GM18858 (cell line): ENCODE data around the gene SWI5.

ENCODE experiments used
- ATAC-seq: cut with Tn5 transposase; IDR thresholded peaks from one replicate; pipeline ENCODE4 v1.9.1; 2021; ENCODE audit not compliant: unreplicated experiment

SWI5 gene

DNA sequence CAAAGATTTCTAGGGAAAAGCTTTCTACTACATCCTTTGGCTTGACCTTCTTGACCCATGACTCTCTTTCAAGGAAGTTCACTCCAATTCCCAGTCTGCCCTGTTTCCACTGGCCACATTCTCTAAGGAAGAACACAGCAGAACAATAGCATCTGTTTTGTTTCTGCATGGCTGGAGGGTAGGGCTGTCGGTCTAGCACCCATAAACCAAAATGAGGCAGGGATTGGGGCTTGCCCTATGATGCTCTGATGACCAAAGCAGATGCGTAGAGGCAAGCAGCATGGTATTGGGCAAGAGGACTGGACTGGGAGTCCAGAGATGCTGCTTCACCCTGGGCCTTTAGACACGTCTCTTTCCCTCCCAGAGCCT lies 24.4 kb upstream of the SWI5 start:
- no peak for ATAC-seq

DNA sequence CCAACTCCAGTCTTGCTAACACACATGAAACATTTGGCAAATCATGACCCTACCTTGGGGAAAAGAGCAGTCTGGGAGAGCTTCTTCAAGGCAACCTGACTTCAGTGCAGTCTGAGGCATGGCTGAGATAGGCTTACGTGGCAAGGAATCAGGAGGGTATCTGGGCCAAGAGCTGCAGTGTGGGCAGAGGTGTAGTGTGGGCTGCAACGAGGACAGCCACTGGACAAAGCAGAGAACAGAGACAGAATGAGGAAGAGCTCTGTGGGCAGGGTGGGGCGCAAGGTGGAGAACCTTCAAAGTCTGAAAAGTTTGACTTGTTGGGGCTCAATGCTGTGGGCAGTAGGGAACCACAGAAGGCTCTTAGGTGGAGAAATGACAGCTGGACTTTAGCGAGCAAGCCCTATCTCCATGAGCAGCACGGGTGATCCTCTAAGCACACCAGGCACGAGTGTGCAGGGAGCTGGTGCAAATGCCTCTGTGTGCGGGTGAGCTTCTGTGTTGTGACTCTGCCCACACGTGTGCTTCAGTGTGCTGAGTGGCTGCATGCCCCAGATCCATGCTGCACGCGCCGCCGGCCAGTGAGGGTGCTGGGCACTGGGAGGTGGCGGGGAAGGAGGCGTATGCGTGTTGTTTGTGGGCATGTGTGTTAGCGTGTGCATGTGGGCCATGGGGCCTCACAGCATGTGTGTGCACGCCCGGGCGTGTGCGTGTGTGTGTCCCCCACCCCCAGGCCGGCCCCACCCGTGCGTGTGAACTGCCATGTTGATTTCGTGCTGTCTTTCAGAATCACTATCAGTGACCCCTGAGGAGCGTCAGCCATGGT lies 23.5 kb upstream of the SWI5 start:
- no peak for ATAC-seq

DNA sequence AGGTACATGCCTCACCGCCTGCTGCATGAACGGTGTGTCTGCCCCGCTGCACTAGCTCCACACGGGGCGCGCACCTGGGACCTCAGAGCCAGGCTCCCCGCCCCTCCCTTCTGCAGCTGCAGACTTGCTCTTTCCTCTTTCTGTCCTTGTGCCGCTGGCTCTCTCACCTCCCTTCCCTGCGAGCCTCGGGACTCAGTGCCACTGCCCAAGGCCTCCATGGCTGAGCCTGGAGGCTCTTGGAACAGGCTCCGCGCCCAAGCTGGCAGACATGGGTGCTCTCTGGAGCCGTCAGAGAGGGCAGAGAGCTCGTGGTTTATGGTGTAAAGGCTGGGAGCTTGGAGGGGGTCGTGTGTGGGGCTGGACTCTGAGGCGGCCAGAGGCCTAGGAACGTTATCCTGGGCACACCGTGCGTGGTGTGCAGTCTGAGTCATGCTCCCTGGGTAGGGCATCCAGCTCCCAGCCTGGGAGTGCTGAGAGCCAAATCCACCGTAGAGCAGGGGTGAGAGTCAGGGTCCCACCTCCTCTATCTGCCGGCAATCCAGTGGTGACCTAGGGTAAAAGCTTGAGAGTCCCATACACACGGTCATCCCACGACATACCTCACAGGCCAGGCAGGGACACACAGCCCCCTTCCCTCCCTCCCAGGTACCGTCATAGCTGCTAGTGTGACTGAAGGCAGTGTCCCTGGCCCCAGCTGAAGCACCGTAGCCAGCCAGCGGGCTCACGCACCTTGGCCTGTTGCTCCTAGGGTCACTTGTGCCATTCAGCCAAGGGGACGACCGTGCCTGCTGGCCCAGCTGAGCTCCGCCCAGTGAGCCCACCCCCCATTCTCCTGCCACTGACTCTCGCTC lies 22.7 kb upstream of the SWI5 start:
- ATAC-seq, result no peak

DNA sequence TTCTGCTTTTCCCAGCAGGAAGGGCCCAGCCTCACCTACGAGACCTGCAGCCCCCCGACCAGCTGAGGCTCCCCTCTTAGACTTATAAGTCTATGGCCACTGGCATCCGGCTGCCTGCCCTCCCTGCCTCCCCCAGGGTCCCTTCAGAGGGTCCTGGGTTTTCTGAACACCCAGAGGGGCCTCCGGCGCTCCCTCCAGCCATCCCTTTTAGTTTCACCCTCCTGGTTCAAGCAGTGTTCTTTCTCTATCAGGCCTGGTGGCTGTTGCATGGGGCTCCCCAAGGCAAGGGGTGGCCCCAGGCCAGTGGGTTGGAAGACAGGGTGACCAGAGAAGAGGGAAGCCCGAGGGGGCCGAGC lies 22.1 kb upstream of the SWI5 start:
- ATAC-seq, result no peak

DNA sequence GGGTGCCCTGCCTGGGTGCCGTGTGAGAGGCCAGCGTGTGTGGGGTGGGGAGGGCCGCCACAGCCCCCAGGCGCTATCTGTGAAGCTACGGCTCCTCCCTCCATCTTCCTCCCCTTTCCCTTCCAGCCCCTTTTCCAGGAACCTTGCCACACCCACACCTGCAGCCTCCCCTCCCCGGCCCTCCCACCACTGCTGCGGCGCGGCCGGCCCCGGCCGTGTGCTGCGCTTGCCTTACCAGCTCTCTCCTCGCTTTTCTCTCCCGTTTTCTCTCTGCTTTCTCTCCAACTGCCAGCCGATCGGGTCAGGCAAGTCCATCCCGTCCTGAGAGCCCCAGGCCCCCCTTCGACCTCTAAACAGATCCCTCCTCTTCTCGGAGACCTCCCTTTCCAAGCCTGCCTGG lies 21.7 kb upstream of the SWI5 start:
- no peak for ATAC-seq

DNA sequence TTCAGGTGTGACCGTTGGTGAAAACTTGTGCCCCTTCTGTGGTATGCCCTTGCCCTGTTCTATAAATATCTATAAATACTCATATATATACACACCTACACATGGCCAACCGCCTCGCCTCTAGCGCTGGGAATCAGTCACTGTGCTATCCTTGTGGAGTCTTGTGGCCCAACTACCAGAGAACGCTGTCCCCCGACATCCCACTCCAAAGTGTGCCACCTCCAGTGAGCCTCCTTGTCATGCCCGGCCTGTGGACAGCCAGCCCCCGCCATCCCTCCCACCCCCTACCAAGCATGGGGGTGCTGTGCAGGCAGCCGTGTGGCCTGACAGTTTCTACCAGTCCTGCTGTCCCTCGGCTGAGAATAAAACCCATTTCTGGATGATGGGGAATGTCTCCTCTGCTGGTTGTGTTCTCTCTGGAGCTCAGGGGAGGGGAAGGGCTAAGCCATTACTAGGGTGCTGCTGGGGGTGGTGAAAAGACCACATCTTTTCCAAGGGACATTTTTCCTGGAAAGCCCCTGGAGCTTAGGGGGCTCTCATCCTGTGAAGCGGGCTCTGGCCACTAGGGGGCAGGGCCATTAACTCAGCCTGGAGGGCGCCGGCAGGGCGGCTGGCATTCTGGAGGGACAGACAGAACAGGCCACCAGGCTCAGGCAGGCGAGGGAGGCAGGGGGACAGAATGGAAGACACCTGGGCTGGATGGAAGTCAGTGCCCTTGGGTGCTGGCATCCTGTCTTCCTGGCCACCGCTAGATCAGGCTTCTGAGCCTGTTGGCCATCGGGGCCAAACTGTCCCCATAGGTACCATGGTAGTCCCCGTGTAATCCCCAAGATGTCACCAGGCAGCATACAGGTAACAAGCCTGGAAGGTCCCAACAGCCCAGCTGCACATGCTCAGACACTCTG lies 21.0 kb upstream of the SWI5 start:
- ATAC-seq, result no peak

DNA sequence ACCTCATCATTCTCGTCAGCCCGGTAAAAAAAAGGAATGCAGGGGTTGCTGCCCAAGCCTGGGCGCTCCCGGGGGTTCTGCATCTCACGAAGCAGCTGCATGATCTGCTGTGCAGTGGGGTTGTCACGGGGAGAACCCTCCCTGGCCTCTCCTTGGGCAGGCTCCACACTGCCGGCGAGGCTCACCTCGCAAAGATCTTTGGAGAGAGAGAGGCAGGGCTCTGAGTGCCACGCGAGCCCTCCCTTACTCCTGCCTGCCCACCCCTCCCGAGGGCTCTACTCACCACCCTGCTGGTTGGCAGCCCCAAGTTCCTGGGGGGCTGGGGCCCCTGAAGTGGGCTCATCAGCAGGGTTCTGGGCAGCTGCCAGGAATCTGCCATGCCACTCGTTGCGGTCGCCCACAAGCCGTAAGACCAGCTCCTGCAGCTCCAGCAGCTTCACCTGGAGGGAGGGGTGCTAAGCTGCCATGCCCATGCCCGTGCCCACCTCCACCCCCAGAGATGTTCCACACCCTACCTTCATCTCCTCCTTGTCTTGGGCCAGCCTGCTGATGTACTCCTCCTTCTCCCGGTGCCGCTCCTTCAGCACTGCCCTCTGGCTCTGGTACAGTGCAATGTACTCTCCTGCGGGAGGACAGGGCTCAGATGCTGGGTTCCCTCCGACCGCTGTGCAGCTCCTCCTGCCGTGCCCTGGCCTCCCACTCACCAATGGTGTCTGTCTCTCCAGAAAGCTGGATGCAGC lies 18.8 kb upstream of the SWI5 start:
- ATAC-seq, result no peak

DNA sequence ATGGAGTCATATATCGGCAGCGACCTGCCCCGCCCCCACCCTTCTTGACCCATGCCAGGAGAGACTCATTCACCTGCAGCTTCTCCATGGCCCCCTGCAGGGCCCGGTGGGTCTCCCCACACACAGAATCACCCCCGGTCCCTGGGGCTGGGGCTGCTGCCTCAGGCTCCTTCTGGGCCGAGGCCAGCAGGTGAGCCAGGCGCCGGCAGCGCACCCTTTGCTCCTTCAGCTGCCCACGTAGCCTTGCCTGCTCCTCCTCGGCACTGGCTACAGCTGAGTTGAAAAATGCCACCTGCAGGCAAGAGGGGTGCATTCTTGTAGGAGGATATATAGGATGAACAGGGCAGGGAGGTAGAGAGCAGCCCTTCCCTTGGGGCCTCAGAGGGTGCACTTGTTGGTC lies 18.2 kb upstream of the SWI5 start:
- no peak for ATAC-seq

DNA sequence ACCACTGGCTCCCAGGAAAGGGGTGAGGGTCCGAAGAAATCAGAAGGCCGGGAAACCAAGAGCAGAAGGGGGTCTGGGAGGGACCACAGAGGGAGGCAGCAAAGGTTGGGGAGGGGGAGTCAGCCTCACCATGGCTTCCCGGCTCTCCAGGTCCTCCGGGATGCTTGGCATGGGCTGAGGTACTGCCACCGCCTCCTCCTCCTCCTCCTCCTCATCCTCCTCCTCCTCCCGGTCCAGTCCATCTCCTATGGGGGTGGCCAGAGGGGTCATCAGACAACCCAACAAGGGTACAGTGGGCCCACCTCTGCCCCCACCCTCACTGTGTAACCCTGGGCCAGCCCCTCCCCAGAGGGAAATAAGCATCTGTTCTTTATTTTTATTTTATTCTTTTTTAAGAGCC lies 17.8 kb upstream of the SWI5 start:
- no peak for ATAC-seq

DNA sequence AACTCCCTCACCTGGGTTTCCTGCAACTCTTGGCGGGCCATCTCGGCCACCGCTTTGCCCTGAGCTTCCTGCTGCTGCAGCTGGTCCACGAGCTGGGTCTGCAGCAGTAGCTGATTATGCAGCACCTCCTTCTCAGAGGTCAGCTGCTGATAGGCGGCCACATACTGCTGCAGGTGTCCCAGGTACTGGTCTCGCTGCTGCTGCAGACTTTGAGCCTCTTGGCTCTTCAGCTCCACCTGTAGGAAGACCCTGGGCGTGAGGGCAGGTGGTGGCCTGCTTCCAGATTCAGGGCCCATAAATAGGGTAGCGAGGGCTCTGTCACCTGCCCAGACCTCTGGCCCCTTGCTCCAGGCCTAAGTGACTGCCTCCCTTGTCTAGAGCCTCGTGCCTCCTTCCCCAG lies 16.9 kb upstream of the SWI5 start:
- no peak for ATAC-seq

DNA sequence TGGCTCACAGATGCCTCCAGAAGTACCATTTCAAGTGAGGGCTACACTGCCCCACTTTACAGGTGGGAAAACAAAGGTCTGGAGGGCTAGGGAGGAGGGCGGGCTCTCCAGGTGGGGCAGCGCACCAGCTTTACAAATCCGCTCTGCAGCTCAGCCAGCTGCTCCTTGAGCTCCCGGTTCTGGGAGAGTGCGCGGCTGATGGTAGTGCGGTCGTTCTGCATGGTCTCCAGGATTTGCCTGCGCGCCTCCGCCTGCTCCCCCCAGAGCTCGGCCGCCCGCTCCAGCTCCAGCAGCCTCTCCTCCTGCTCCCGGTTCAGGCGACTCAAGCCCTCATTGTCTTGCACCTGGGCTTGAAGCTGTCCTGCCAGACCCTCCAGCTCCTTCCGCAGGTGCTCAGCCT lies 15.7 kb upstream of the SWI5 start:
- ATAC-seq, result no peak

DNA sequence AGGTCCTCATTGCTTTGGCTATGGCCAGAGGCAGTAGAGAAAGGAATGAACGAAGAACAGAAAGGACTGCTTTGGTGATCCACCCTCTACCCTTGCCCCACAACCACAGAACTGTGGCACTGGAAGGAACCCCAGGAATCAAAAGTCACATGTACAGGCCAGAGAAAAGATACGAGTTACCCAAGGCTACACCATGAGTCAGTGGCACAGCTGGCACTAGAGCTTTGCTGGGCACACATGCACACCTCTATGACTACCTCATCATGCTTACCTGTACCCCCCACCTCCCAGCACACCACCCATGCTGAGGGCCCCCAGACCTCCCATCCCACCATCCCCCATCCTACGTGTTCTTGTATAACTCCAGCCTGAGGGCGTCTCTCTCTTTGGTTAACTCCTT lies 13.4 kb upstream of the SWI5 start:
- ATAC-seq, result no peak

DNA sequence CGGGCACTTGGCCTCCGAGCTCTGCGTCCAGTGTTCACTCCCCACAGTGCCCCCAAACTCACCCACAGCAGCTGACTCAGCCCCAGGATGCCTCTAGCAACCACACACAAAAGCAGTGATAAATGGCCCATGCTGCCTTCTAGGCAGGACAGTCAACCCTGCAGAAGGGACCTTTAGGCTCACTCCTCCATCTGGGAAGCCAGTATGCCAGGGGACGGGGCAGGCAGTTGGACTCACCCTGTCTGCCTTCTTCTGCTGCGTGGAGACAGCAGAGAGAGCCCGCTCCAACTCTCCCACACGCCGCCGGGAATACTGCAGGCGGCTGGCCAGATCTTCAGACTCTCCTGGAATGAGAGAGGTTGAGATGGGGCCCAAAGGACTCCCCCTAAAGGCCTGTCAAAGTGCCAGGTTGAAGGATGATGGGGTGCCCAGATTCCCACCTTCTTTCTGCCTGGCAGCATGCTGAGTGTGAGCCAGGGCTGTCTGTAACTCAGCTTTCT lies 10.7 kb upstream of the SWI5 start:
- no peak for ATAC-seq

DNA sequence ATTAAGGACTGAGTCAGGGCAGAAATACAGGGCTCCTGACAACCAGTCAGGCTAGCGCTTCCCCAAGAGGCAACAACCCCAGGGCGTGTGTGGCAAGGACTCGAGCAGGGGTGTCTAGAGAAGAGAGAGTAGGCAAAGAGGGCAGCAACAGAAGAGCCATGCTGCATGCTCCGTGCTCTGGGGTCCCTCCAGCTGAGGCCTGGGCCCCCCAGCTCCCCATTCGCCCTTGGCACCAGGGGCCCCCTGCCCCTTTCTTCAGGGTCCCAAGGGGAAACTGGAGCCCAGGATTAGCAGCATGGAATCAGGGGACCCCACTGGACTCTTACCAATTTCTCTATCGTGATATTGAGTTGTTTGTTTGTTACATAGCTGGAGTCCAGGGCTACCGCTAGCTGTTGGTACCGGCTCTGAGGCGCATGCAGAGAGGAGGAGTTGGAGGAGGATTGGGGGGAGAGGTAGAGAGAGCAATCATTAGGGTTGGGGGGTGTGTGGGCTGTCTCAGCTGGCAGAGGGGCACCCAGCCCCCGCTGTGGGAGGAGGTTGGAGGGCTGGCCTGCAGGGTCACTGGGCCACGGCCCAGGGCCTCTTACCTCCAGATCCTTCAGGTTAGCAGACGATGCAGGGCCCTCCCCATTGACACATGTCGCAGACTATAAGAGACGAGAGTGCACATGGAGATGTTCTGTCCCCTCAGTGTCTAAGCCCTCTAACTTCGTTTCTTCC lies 9.0 kb upstream of the SWI5 start:
- no peak for ATAC-seq

DNA sequence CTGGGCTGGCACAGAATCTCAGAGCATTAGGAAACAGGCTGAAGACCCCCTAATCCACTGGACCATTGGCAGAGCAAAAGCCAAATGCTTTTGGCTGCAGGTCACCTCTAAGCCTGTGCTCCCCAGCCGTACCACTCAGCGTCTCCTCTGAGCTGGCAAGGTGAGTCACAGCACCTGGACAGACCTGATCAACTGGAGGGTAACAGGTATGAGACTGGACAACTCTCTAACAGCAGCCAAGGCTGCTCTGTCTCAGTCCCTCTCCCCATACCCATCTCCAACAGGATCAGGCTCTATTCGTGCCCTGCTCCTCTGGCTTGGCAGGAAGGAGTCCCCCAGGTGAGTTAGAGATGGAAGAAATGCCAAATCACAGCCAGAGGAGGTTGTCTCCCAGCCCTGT lies 5.0 kb upstream of the SWI5 start:
- no peak for ATAC-seq

DNA sequence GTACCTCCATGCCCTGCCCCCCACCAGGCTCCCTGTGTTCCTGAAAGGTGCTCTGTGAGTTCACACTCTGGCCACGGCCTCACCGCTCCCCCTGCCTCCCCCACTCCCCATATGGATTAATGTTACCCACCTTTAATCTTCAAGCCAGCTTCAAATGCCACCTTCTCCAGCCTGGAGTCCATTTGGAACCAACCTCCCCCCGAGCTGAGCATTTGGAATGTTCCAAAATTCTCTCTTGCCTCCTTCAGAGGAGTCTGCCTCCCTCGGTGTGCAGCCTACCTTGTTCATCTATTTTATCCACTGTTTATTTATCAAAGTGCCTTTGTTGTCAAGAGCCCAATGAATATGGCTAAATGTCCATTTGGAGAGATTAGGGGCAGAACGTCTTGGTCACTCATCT lies 4.6 kb upstream of the SWI5 start:
- ATAC-seq, result no peak

DNA sequence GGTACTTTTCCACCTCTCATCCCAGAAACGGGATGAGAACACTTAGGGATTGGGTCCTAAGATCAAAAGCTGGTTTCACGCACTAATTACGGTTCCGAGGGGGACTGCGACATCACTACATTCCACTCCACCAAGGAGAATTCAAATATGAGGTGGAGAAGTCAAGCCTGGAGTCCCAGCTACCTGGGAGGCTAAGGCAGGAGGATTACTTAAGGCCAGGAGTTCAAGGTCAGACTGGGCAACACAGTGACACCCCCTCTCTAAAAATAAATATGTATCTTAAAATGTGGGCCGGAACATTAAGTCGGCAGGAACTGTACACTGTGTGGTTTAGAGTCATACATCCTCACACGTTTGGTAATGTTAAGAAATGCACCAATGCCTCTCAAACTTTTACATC lies 1.8 kb upstream of the SWI5 start:
- ATAC-seq, result no peak

DNA sequence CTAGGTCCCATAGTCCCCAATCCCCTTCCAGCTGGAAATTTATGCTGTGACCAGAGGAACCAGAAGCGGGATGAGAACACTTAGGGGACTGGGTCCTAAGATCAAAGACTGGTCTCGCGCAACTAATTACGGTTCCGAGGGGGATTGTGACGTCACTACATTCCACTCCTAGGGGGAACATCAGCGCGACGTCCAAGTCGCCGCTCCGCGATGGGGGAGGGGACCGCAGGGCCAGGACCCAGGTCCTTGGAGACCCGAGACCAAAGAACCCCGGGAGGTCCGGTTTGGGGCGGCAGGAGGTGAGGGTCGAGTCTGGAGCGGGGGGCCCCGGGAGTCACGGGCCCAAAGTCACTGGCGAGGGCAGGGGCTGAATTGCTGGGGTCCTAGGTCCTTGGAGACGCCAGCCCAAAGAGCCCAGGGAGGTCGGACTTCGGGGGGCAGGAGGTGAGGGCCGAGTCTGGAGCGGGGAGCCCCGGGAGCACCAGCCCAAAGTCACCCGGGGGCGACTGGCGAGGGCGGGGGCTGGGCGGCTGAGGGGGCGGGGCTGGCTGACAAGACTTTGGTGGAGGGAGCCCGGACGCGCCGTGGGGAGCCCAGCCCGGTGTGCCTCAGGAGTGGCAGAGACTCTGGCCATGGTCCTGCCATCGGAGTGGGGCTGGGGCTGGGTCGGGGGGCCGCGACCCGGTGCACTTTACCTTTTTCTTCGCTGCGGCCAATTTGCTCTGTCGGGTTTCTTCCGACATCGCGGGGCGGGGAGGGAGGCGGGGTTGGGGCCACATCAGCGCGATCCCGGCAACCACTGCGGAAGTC lies 673 bp upstream of the SWI5 start, which contains the start of gene GOLGA2:
Gene GOLGA2 (minus strand): TSS at position 810 of the 810 bp plus-strand sequence. CDS start 31 bp downstream, at position 779.
- peak; percentile 21 for ATAC-seq
